ENCODE results near the gene VDR.

DNA sequence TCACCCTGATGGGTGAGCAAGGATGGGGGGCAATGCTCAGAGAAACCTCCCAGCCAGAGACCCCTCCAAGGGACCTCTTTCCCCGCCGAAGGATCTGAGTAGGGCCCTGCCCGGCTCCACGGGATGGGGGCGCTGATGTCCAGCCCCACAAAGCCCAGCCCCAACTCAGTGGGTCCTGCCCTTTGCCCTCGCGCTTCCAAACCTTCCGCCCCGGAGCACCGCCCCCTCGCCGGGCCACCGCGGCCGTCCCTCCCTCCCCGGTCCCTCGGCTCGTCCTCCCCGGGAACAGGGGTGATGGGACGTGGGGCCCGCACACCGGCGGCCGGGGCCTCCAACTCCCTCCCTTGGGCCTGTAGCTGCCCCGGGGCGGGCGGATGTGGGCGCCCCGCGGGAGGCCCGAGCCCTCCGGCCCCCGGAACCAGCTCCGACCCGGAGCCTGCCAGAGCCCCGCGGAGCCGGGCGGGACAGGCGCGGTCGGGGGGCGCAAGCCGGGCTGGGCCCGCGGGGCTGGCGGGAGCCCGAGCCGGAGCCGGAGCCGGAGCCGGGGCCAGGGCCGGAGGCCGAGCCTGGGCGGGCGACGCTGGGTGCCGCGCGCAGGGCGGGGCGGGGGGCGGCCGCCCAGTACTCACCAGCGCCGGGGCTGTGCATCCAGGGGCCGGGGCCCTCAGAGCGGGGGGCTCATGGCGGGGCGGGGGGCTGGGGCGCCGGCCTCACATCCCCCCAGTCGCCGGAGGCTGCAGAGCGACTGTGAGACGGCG, 85.5 kb downstream of the VDR start:
- TF ChIP-seq, protein P1, sequence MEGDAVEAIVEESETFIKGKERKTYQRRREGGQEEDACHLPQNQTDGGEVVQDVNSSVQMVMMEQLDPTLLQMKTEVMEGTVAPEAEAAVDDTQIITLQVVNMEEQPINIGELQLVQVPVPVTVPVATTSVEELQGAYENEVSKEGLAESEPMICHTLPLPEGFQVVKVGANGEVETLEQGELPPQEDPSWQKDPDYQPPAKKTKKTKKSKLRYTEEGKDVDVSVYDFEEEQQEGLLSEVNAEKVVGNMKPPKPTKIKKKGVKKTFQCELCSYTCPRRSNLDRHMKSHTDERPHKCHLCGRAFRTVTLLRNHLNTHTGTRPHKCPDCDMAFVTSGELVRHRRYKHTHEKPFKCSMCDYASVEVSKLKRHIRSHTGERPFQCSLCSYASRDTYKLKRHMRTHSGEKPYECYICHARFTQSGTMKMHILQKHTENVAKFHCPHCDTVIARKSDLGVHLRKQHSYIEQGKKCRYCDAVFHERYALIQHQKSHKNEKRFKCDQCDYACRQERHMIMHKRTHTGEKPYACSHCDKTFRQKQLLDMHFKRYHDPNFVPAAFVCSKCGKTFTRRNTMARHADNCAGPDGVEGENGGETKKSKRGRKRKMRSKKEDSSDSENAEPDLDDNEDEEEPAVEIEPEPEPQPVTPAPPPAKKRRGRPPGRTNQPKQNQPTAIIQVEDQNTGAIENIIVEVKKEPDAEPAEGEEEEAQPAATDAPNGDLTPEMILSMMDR (IDR thresholded peaks at IDR 0.05), result peak in 2 of 6 experiments; percentile 16 to 21
- TF ChIP-seq POLR2A (IDR thresholded peaks at IDR 0.05), result peak in 2 of 4 donors; percentile 20 to 52

Data from esophagus squamous epithelium (tissue), 4 donors.